SKM-1 treated with dmso at 0.1 percent for 144 hours (cell line): ENCODE measurements around the gene GSKIP.

Source experiments
- DNase-seq: peaks from one replicate; lab custom pipeline; 2025; ENCODE audit not compliant: unreplicated experiment; lab: John Stamatoyannopoulos, UW

Gene GSKIP

DNA sequence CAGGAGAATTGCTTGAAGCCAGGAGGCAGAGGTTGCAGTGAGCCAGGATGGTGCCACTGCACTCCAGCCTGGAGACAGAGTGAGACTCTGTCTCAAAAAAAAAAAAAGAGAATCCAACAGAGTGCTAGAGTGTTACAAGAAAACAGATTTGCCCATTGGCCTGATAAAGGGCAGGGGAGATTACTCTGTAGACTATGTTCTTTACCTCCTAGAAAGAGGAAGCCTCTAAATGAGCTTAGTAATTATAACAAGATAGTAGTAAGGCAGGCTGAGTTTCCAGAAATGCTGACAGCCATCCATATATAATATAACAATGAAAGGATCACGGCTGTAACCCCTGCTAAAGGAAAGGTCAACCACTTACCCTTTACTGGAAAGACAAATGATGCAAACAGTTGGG lies 53.0 kb downstream of the GSKIP start:
- DNase-seq, result no peak

- no peak for DNase-seq
These were observed 53.9 kb downstream of the GSKIP start for GRCh38 chr14:96417254-96417653.

GRCh38 chr14:96418075-96418474 lies 54.7 kb downstream of the GSKIP start:
- no peak for DNase-seq

GRCh38 chr14:96421236-96421635 lies 57.9 kb downstream of the GSKIP start:
- DNase-seq, result no peak

DNA sequence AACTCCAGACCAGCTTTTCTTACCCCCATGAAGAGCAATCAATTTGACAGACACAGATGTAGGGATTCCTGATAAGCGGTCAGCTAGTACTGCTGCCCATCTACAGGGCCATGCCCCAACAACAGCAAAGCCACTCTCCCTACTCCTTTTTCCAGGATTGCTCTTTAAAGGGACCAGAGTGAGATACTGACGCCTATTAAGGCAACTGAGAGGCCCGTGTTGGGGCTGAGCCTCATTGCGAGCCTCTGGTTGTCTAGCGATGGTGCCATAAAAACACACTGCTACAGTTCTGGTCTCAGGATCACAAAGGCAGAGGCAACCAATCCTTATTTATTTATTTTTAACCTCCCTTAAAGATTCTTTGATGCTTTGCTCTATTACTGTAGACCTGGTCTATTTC lies 59.7 kb downstream of the GSKIP start:
- DNase-seq, result no peak

DNA sequence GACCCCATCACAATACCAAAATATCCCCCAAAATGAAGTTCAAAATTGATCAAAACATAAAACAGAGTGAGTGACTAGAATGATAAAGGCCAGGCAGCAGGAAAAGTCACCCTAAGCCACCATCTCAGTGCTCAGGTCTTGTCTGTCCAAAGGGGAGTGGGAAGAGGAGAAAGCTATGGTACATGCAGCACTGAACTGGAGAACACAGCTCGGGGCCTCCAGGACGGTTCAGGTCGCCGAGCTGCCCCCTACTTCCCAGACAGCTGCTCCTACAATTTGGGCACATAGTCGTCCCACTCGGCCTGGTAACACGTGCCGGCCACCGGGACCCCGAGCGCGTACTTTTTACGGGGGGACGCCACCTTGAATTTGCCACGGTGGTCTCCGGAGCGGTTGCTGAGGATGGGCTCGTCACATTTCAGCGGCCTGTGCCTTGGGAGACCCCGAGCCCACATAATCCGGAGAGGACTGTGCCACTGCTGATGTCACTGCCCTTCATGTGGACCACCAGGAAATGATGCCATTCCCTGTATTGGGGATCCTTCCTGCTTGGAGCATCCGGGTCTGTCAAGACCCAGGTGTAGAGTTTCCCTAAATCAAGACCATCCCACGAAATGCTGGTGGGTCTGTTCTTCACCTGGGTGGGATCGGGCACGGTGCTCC lies 60.3 kb downstream of the GSKIP start:
- DNase-seq, result no peak

GRCh38 chr14:96424109-96424989 lies 61.0 kb downstream of the GSKIP start:
- DNase-seq, result no peak

- DNase-seq, result no peak
These were observed 70.7 kb downstream of the GSKIP start for GRCh38 chr14:96434040-96434439.
